Stomach (tissue), 9 donors: ENCODE results near the gene KLHL22. TPM values are rescaled to one million over a fixed set of nuclear protein-coding genes. Genes with fewer than 3 reads are reported as not detected.
"Not testable (repeated sequence)": the region's sequence is repeated elsewhere in the genome, so short reads cannot be mapped to it uniquely, and the experiment has no call there.

ENCODE experiments used
- DNase-seq, 2 donors: peaks; one replicate each; pipeline versions ENCODE4 v3.0.0 to v3.0.0-alpha.2; 2013 to 2019
- H3K27ac ChIP-seq, 5 donors: fragments of 200-600 bp in 4 of 5; sonication (generic) in 4 of 5; one replicate each; pipeline ENCODE4 v1.5.1; 2013 to 2019; ENCODE audit warnings: mild to moderate bottlenecking in 1 of 5, moderate library complexity in 1 of 5
- H3K27me3 ChIP-seq, 3 donors: fragments of 200-600 bp; sonication (generic); one replicate each; pipeline ENCODE4 v1.5.1; 2017 to 2019; ENCODE audit warnings: mixed run types in 1 of 3
- H3K36me3 ChIP-seq, 4 donors: fragments of 200-600 bp; sonication (generic); 1 replicate in 3 of 4; 2 replicates in 1 of 4; pipeline ENCODE4 v1.5.1; 2016 to 2019
- H3K4me1 ChIP-seq, 4 donors: fragments of 200-600 bp; sonication (generic); one replicate each; pipeline ENCODE4 v1.5.1; 2016 to 2019
- H3K4me3 ChIP-seq, 4 donors: fragments of 200-600 bp; sonication (generic) in 3 of 4; one replicate each; pipeline ENCODE4 v1.5.1; 2016 to 2019; ENCODE audit warnings: mild to moderate bottlenecking in 1 of 4
- H3K9me3 ChIP-seq, 4 donors: fragments of 200-600 bp; sonication (generic); one replicate each; pipeline ENCODE4 v1.5.1; 2016 to 2019
- EP300 ChIP-seq: sonication (generic); formaldehyde crosslinking; IDR thresholded peaks from one replicate; pipeline ENCODE4 v1.6.1; 2017; ENCODE audit warnings: antibody characterized with exemption
- POLR2A ChIP-seq, 4 donors: fragments of 450-650 bp; IDR thresholded peaks; one replicate each; pipeline ENCODE4 v1.6.1; 2016; ENCODE audit warnings: antibody characterized with exemption in 4 of 4, control low read depth in 2 of 4, mild to moderate bottlenecking in 1 of 4, moderate library complexity in 1 of 4
- POLR2AphosphoS5 ChIP-seq, 3 donors: sonication (generic); formaldehyde crosslinking; IDR thresholded peaks; one replicate each; pipeline ENCODE4 v1.6.1; 2016; ENCODE audit warnings: antibody characterized with exemption in 3 of 3
- WGBS, 5 donors: extraction: QIAGEN DNeasy Blood & Tissue Kit in 3 of 5; methylation state at CpG; one replicate each; pipeline versions ENCODE4 v1.1.5 to v1.1.7; 2013 to 2018; 5-methylcytosine and 5-hydroxymethylcytosine counted together
- intact Hi-C: fragments of 100-400 bp; cut with DNase I; formaldehyde crosslinking; loops from one replicate; pipeline ENCODE4 v1.15.1; 2023; ENCODE audit warnings: low total_unique reads
- polyA plus RNA-seq, 3 donors: library from polyadenylated mRNA; stranded (reverse); fragments of 200-250 nt; gene quantifications; one replicate each; pipeline ENCODE4 v1.2.3, GENCODE V29; 2013
- total RNA-seq, 5 donors: library from RNA; depleted of rRNA; stranded (reverse); fragments of >200 nt; gene quantifications; one replicate each; pipeline versions ENCODE4 v1.1.0 to v1.2.3, GENCODE V29; 2014 to 2016
- TF ChIP-seq, protein P1 (sequence below), 7 experiments: fragments of 450-650 bp in 4 of 7; fragments of 200-600 bp in 3 of 7; sonication (generic) in 3 of 7; IDR thresholded peaks; one replicate each; pipeline ENCODE4 v1.5.1; 2016 to 2019; ENCODE audit warnings: antibody characterized with exemption in 7 of 7, control low read depth in 2 of 7, mild to moderate bottlenecking in 1 of 7
- donor health status: healthy with polysubstance abuse.
- donor health status: Bipolar disorder and iron deficiency.
- donor health status: healthy.

The KLHL22 gene
- total and polyA plus RNA-seq, 8 donors, result 7.0 to 26.5 (median 12.7) TPM

DNA sequence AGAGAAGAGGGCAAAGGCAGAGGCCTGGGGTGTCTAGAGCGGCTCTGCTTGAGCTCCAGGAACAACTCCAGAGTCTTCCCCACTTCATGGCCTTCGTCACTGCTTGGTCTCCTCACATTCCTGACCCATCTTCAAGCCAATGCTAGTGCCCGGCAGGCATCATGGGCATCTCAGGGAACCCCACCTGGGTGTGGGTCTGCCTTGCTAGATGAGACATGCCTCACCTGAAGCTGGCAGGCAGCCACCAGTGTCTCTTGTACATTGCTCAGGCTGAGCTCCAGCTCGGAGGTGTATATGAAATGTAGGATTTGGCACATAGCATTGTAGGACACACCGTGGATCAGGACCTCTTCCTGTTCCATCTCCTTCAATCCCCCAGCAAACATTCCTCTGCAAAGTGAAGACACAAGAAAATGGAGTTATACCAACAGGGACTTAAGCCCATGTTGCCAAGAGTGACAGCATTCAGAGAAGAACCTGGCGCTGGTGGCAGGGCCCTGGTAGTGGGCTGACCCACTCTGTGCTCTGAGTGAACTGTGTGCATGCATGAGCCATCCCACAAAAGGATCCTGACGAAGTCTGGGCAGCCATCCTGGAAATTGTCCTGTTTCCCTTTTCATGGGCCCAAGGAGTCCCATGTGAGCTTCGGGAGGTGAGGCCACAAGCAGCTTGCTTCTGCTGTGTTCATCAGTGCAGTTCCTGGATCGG lies 24.3 kb downstream of the KLHL22 start:
- Histone ChIP-seq H3K4me1 (no peaks in the 10 kb centered on the region), H3K27ac (no peak overlapping the region), H3K4me3 (no peak overlapping the region), H3K9me3 (no peaks in the 10 kb centered on the region), H3K27me3 (no peaks in the 10 kb centered on the region), H3K36me3 (peaks cover 8 to 37% (median 34%) of the 10 kb centered on the region in 4 donors)
- WGBS, 5 donors, result 92 to 96% (median 95%) methylated on average over 8 to 9 of the region's 9 CpGs
- DNase-seq, result no peak
- TF ChIP-seq EP300, result no peak
- no peak for TF ChIP-seq POLR2AphosphoS5 (IDR thresholded peaks at IDR 0.05)
- TF ChIP-seq, protein P1, sequence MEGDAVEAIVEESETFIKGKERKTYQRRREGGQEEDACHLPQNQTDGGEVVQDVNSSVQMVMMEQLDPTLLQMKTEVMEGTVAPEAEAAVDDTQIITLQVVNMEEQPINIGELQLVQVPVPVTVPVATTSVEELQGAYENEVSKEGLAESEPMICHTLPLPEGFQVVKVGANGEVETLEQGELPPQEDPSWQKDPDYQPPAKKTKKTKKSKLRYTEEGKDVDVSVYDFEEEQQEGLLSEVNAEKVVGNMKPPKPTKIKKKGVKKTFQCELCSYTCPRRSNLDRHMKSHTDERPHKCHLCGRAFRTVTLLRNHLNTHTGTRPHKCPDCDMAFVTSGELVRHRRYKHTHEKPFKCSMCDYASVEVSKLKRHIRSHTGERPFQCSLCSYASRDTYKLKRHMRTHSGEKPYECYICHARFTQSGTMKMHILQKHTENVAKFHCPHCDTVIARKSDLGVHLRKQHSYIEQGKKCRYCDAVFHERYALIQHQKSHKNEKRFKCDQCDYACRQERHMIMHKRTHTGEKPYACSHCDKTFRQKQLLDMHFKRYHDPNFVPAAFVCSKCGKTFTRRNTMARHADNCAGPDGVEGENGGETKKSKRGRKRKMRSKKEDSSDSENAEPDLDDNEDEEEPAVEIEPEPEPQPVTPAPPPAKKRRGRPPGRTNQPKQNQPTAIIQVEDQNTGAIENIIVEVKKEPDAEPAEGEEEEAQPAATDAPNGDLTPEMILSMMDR (IDR thresholded peaks at IDR 0.05), result no peak
- no peak for TF ChIP-seq POLR2A (IDR thresholded peaks at IDR 0.05)
- intact Hi-C loops, result no loop called here

DNA sequence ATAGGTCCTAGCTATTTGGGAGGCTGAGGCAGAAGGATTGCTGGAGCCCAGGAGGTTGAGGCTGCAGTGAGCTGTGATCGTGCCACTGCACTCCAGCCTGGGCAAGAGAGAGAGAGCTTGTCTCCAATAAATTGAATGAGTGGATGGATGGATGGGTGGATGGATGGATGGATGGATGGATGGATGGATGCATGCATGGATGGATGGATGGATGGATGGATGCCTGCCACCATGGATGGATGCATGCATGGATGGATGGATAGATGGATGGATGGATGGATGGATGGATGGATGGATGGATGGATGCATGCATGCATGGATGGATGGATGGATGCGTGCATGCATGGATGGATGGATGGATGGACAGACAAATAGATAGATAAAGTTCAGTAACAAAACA lies 25.1 kb downstream of the KLHL22 start:
- H3K27me3 ChIP-seq, intact Hi-C loops, DNase-seq, H3K4me3 ChIP-seq, H3K9me3 ChIP-seq, H3K27ac ChIP-seq, H3K4me1 ChIP-seq: not testable (repeated sequence)
- 94 to 100% (median 97%) methylated on average over 2 of the region's 2 CpGs for WGBS, 5 donors
- peaks cover 8 to 38% (median 35%) of the 10 kb centered on the region in 4 donors for H3K36me3 ChIP-seq

DNA sequence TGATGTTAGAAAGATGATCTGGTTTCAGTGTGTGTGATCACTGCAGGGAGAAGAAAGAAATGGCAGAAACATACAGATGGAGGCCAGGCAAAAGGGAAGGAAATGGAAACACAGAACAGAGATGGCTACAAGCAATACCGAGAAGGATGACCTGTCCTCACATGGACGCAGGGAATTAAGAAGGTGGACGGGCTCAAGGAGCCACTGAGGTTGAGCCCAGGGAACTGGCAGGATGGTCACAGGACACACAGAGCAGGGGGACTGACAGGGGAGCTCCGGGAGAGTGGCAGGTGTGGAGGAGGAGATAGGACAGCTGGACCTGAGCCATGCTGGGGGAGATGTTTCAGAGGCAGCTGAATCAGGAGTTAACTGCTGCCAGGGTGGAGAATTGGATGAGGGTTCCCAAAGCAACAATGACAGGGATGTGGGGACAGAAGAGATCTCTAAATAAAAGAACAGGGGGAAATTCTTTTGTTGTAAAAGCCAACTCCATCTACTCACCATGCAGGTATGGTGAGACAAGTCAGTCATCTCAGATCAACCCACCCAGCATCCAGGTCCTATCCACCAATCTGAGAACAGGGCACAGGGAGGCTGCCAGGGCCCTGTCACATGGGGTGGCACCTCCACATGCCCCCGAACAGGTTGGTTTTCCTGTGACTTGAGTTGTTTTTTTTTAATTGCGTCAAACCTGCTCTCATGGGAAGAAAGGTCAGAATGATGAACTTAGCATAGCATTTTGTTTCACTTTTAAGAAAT lies 26.3 kb downstream of the KLHL22 start:
- intact Hi-C loops, result no loop called here
- peaks cover 0 to 4% (median 0%) of the 10 kb centered on the region in 4 donors for H3K4me1 ChIP-seq
- no peak overlapping the region for H3K4me3 ChIP-seq
- H3K27ac ChIP-seq, result no peak overlapping the region
- peaks cover 13 to 50% (median 47%) of the 10 kb centered on the region in 4 donors for H3K36me3 ChIP-seq
- no peaks in the 10 kb centered on the region for H3K9me3 ChIP-seq
- DNase-seq, result no peak
- TF ChIP-seq POLR2AphosphoS5 (IDR thresholded peaks at IDR 0.05), result no peak
- TF ChIP-seq, protein P1 (IDR thresholded peaks at IDR 0.05), result no peak
- no peak for TF ChIP-seq POLR2A (IDR thresholded peaks at IDR 0.05)
- TF ChIP-seq EP300, result no peak
- H3K27me3 ChIP-seq, result no peaks in the 10 kb centered on the region
- WGBS, 5 donors, result 81 to 92% (median 85%) methylated on average over 6 of the region's 6 CpGs

DNA sequence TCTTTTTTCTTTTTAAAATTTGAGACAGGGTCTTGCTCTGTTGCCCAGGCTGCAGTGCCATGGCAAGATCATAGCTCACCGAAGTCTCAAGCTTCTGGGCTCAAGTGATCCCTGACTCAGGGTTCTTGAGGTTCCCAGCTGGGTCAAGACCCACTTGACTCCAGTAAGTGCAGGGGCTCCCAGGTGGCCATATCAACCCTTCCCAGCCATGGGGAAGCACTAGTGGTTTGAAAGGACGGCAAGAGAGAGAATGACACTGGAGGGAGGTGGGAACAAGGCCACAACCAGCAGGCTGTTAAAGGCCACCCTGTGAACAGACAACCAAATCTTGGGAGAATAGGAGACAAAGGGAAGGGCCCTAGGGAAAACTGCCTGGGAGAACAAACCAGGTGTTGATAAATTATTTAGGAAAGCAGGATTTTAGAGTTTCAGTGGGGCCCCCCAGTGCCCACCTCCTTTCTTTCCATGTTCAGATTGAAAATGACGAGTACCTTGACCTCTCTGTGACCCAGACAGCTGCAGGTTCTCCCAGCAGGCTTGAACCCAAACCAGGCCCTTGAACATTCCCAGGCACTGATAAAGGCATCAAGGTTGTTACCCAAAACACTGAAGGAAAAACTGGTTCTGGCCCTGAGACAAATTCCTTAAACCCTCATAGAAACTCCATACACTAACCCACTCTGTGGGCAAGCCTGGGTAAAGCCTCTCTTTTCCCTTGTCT lies 28.8 kb downstream of the KLHL22 start:
- DNase-seq, result no peak
- peaks cover 13 to 65% (median 54%) of the 10 kb centered on the region in 4 donors for H3K36me3 ChIP-seq
- TF ChIP-seq, protein P1 (IDR thresholded peaks at IDR 0.05), result no peak
- no peak for TF ChIP-seq POLR2AphosphoS5 (IDR thresholded peaks at IDR 0.05)
- TF ChIP-seq EP300, result no peak
- TF ChIP-seq POLR2A (IDR thresholded peaks at IDR 0.05), result no peak

More for the DNA sequence above, 28.8 kb downstream of the KLHL22 start:
- Histone ChIP-seq H3K4me1 (peaks cover 0 to 17% (median 3%) of the 10 kb centered on the region in 4 donors), H3K9me3 (no peaks in the 10 kb centered on the region), H3K4me3 (no peak overlapping the region), H3K27me3 (no peaks in the 10 kb centered on the region), H3K27ac (no peak overlapping the region)
- intact Hi-C loops, result no loop called here
- 83 to 89% (median 86%) methylated on average over 3 of the region's 3 CpGs for WGBS, 5 donors
